SKM-1 (cell line): ENCODE results near the gene TMEM170A.

Experiments
- DNase-seq: peaks from one replicate; lab custom pipeline; 2025; ENCODE audit not compliant: unreplicated experiment; lab: John Stamatoyannopoulos, UW

The TMEM170A gene

DNA sequence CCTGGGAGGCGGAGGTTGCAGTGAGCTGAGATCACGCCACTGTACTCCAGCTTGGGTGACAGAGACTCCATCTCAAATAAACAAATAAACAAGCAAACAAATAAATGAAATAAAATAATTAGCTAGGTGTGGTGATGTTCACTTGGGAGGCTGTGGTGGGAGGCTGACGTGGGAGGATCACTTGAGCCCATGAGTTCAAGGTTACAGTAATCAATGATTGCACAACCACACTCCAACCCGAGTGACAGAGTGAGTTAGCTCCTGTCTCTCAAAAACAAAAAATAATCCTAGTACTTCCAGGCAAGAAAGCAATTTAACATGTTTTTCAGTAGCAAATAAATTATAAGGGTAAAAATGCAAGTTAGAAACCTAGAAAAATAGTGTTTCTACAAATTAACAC is 57.5 kb downstream of the TMEM170A start:
- no peak for DNase-seq

DNA sequence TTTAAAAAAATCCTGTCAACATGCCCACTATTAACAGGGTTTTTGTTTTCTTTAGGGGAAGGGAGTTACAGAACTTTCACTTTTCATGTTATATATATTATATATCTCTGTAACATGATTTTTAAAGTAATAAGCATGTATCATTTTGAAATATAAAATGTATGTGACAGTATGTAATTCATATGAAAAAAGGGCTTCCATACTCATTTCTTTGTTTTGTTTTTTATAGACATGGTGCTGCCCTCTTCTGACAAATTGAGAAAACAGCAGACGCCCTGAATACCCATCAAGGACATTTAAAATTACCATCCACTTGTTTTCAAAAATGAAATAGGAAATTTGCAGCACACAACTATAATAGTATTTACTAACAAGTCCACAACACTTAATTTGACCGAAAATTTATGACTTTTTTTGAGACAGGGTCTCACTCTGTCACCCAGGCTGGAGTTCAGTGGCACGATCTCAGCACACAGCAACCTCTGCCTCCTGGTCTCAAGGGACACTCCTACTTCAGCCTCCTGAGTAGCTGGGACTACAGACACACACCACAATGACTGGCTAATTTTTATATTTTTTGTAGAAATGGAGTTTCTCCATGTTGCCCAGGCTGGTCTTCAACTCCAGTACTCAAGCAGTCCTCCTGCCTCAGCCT is 61.5 kb downstream of the TMEM170A start:
- DNase-seq: no peak

DNA sequence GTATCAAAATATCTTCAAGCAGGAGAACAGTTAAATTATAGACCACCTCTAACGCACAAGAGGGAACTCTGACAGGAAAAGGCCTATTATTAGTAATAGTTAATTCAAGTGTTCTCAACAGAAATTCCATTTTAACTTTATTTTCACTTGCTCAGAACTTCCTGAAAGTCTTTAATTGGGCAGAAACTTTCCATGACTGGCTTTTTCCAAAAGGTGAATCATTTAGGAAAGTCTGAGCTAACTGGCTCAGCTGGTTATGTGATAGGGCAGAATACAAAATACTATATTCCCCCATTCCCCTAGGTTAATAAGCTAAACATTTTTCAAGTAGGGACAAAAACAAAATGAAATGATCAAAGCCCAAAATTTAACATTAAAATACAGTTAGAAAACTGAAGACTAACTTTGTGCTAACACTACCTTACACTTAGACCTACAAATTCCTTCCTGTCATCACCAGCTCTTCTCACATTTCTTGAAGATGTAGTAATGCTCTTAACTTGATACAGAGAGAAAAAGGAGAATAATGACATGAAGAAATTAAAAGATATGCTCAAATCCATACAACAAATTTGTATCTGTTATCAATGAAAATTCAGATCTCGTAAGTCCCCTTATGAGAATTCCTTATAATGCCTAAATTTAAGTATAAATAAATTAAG is 62.2 kb downstream of the TMEM170A start:
- DNase-seq: no peak

DNA sequence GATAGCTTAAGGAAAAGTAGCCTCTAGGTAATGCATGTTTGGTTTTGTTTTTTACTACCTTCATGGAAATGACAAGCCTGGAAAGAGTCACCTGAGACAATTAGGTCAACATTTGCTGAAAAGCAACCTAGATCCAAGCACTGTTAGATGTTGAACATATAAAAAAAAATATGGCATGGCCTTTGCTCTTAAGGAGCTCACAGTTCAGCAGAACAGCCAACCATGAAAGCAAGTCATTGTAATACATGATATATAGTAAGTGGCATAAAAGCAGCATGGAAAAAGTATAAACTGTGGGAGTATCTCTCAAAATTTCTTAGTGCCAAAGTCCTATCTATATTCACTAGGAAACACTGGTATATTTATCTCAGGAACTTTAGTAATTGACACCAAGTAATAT is 62.8 kb downstream of the TMEM170A start:
- DNase-seq: no peak

DNA sequence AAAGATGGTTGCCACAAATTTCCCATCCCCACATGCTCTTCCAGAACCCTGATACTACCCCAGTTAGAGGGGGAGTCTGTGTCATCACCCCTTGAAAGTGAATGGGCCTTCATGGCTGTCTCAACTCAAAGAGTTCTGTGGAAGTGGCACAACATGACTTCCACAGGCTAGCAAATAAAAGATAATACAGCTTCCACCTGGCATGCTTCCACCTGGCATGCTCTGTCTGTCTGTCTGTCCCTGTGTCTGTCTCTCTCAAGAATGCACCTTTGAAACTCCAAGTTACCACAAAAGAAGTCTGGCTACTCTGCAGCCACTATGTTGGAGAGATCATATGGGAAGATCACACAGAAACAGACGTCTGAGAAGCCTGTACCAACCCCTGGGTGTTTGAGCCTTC is 66.2 kb downstream of the TMEM170A start:
- no peak for DNase-seq

DNA sequence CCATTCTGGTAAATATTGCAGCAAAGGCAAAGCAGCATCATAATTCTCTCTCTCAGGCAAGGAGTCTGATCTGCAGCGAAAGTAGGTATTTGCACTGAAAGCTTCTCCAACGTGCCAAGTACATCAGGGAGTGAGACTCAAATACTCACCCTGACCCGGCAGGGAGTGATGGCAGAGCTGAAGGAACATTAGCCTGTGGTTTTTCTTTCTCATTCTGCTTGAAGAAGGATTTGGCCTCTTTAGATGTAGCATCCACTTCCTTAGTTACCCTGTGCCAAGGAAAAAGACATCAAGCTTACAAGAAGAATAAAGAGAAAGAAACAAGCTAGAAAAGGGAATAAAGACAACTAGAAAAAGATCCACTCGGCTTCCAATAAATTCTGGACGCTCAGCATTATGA is 69.5 kb downstream of the TMEM170A start:
- no peak for DNase-seq
